ENCODE measurements around the gene DDX3X.

DNA sequence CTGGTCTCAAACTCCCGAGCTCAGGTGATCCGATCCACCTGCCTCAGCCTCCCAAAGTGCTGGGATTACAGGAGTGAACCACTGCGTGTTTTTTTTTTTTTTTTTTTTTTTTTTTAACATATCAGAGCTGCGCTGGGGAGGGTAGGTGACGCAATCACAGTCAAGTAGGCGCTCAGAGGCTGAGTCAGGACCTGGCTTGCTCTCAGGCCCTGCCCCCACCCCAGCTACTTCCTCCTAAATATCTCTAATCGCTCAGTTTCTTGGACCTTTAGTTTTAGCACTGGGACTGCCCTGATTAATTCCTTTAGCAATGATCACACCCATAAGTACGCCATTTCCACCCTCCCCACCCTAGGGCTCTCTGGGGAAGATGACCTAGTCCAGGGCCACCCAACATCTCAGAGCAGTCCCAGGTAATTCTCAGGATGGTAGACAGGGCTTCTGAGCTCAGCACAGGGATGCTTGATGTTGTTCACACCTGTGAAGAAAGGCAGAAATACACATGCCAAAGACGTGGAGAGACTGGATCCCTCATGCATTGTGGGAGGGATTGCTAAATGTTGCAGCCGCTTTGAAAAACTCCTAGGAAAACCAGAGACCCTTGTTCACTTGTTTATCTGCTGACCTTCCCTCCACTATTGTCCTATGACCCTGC, 50.2 kb downstream of the DDX3X start:
- TF ChIP-seq, protein P1, sequence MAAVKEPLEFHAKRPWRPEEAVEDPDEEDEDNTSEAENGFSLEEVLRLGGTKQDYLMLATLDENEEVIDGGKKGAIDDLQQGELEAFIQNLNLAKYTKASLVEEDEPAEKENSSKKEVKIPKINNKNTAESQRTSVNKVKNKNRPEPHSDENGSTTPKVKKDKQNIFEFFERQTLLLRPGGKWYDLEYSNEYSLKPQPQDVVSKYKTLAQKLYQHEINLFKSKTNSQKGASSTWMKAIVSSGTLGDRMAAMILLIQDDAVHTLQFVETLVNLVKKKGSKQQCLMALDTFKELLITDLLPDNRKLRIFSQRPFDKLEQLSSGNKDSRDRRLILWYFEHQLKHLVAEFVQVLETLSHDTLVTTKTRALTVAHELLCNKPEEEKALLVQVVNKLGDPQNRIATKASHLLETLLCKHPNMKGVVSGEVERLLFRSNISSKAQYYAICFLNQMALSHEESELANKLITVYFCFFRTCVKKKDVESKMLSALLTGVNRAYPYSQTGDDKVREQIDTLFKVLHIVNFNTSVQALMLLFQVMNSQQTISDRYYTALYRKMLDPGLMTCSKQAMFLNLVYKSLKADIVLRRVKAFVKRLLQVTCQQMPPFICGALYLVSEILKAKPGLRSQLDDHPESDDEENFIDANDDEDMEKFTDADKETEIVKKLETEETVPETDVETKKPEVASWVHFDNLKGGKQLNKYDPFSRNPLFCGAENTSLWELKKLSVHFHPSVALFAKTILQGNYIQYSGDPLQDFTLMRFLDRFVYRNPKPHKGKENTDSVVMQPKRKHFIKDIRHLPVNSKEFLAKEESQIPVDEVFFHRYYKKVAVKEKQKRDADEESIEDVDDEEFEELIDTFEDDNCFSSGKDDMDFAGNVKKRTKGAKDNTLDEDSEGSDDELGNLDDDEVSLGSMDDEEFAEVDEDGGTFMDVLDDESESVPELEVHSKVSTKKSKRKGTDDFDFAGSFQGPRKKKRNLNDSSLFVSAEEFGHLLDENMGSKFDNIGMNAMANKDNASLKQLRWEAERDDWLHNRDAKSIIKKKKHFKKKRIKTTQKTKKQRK (IDR thresholded peaks at IDR 0.05; ENCODE audit: borderline replicate concordance, low read depth, low read length): no peak
- TF ChIP-seq SIN3B (IDR thresholded peaks at IDR 0.05; ENCODE audit: low read depth) (no peak), TCF7 (IDR thresholded peaks at IDR 0.05; ENCODE audit: borderline replicate concordance) (no peak), CTCF (IDR thresholded peaks at IDR 0.05 in 2 of 3, conservative IDR thresholded peaks at IDR 0.05 in 1 of 3; ENCODE audit: insufficient read depth in 2 of 3, low read depth in 1 of 3, low read length in 3 of 3) (no peak), FOSL1 (tag; conservative IDR thresholded peaks at IDR 0.05) (peak; percentile 86), HDAC1 (IDR thresholded peaks at IDR 0.05) (no peak), BRD9 (IDR thresholded peaks at IDR 0.05; ENCODE audit: low read depth, partially characterized antibody) (no peak), NFE2L1 (tag; IDR thresholded peaks at IDR 0.05; ENCODE audit: borderline replicate concordance, low read depth) (no peak), SIRT6 (IDR thresholded peaks at IDR 0.05; ENCODE audit: low read depth, low read length) (no peak)
